ENCODE results near the gene KPTN. TPM values are rescaled to one million over a fixed set of nuclear protein-coding genes. Genes with fewer than 3 reads are reported as not detected.

Gene KPTN
- total RNA-seq, 1 experiment from 2014 or later: 23.8 TPM

DNA sequence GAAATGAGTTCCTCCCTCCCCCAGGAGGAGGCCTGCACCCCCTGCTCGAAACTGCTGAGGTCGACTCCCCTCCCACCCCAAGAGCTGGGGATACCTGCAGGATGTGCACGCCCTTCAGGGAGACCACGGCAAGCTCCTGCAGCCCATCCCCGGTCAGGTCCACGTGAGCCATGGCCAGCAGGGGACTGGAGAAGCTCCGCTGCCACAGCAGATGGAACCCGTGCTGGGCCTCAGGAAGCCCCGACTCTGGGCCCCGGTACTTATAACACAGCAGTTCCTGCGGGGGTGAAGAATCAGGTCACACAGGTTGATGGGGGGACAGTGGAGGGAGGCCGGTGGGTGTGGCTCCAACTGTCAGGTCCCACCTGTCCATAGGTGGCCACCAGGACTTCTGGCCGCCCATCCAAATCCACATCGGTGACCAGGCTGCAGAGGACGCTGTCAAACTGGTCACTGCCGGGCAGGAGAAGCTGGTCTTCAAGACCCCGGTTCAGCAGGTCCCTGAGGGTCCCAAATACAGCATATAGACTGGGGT is 7.5 kb downstream of the KPTN start:
- CTCF ChIA-PET: no interaction called here
- Histone ChIP-seq H3K36me3 (ENCODE audit: control insufficient read depth in 1 of 2, insufficient read depth in 2 of 2, low read length in 2 of 2) (no peaks in the 10 kb centered on the region), H3K4me3 (replicated peaks in 1 of 2; ENCODE audit: low read depth in 1 of 2, low read length in 2 of 2) (no peak overlapping the region), H2AFZ (ENCODE audit: low read depth, low read length, poor library complexity, severe bottlenecking) (no peak overlapping the region), H3K27me3 (ENCODE audit: insufficient read depth, low read length) (peaks cover 2% of the 10 kb centered on the region; the same call in 1 of the 2 replicates), H3K27ac (ENCODE audit: low read depth, low read length) (no peak overlapping the region), H3K4me2 (ENCODE audit: low read length) (no peak overlapping the region), H4K20me1 (ENCODE audit: insufficient read depth) (no peaks in the 10 kb centered on the region), H3K4me1 (ENCODE audit: control insufficient read depth in 1 of 2, insufficient read depth in 2 of 2, low read length in 2 of 2) (peaks cover 0 to 7% of the 10 kb centered on the region in 2 experiments; a peak in 3 of 4 replicates), H3K79me2 (ENCODE audit: insufficient read depth, low read length) (no peaks in the 10 kb centered on the region), H3K9me3 (ENCODE audit: control insufficient read depth in 1 of 2, insufficient read depth in 1 of 2, low read depth in 1 of 2, low read length in 2 of 2) (no peaks in the 10 kb centered on the region), H3K9ac (ENCODE audit: low read length) (no peak overlapping the region), H3K9me2 (ENCODE audit: insufficient read depth) (no peaks in the 10 kb centered on the region)
- DNase-seq (ENCODE audit: low read depth, low spot score) (no peak), ATAC-seq (no peak)
- no TSS peak for BruUV-seq (replicated peaks)
- intact Hi-C loops (cut with micrococcal nuclease): no loop called here
- TF ChIP-seq, protein P1, sequence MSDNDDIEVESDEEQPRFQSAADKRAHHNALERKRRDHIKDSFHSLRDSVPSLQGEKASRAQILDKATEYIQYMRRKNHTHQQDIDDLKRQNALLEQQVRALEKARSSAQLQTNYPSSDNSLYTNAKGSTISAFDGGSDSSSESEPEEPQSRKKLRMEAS (IDR thresholded peaks at IDR 0.05): no peak
- TF ChIP-seq ZNF274 (IDR thresholded peaks at IDR 0.05; ENCODE audit: low read depth, low read length) (no peak), RAD21 (IDR thresholded peaks at IDR 0.05; ENCODE audit: low read depth) (no peak), CEBPB (IDR thresholded peaks at IDR 0.05; ENCODE audit: low read depth) (no peak), POLR2AphosphoS5 (IDR thresholded peaks at IDR 0.05; ENCODE audit: low read depth, low read length) (no peak)
- RAD21 ChIA-PET (ENCODE audit: low non-redundant PET in 1 of 2, low total read pairs in 2 of 2, uncharacterized antibody in 2 of 2, unreplicated experiment in 2 of 2): interaction anchor here in 1 of 2 experiments (0.6 kb wide), 1 partner anchor 125 kb away, joined by 6 read pairs; no protein-coding TSS in a partner anchor
- POLR2A ChIA-PET: no interaction called here

DNA sequence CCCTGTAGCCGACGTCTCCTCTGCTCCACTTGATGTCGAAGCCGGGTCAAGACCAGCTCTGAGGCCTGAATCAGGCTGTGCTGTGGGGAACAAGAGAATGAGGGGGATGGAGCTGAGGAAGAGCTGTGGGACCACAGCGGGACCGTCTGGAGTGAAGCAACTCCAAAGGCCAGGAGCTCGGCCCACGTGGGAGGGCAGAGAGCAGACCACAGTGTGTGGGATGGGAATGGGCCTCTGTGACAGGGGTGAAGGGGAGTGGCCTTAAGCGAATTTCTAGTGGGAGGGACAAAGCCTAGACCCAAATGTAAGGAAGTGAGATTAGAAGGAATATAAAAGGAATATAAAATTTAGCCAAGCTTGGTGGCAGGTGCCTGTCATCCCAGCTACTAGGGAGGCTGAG is 8.6 kb downstream of the KPTN start:
- Histone ChIP-seq H3K27ac (ENCODE audit: low read depth, low read length) (no peak overlapping the region), H3K9me2 (ENCODE audit: insufficient read depth) (no peaks in the 10 kb centered on the region), H3K4me3 (replicated peaks in 1 of 2; ENCODE audit: low read depth in 1 of 2, low read length in 2 of 2) (no peak overlapping the region), H3K27me3 (ENCODE audit: insufficient read depth, low read length) (peaks cover 12% of the 10 kb centered on the region), H3K9me3 (ENCODE audit: control insufficient read depth in 1 of 2, insufficient read depth in 1 of 2, low read depth in 1 of 2, low read length in 2 of 2) (no peaks in the 10 kb centered on the region), H3K4me1 (ENCODE audit: control insufficient read depth in 1 of 2, insufficient read depth in 2 of 2, low read length in 2 of 2) (peaks cover 0 to 15% of the 10 kb centered on the region in 2 experiments; a peak in 3 of 4 replicates), H4K20me1 (ENCODE audit: insufficient read depth) (no peaks in the 10 kb centered on the region), H3K9ac (ENCODE audit: low read length) (no peak overlapping the region), H3K36me3 (ENCODE audit: control insufficient read depth in 1 of 2, insufficient read depth in 2 of 2, low read length in 2 of 2) (no peaks in the 10 kb centered on the region), H3K4me2 (ENCODE audit: low read length) (no peak overlapping the region), H2AFZ (ENCODE audit: low read depth, low read length, poor library complexity, severe bottlenecking) (no peak overlapping the region), H3K79me2 (ENCODE audit: insufficient read depth, low read length) (no peaks in the 10 kb centered on the region)
- DNase-seq (ENCODE audit: low read depth, low spot score) (no peak), ATAC-seq (no peak)
- RAD21 ChIA-PET (ENCODE audit: low non-redundant PET in 1 of 2, low total read pairs in 2 of 2, uncharacterized antibody in 2 of 2, unreplicated experiment in 2 of 2): no interaction called here
- intact Hi-C loops (cut with micrococcal nuclease): no loop called here
- POLR2A ChIA-PET: no interaction called here
- BruUV-seq (replicated peaks): no TSS peak
- CTCF ChIA-PET: no interaction called here
- TF ChIP-seq SIN3A (IDR thresholded peaks at IDR 0.05; ENCODE audit: low read depth): no peak
- TF ChIP-seq, protein P2, sequence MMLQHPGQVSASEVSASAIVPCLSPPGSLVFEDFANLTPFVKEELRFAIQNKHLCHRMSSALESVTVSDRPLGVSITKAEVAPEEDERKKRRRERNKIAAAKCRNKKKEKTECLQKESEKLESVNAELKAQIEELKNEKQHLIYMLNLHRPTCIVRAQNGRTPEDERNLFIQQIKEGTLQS (IDR thresholded peaks at IDR 0.05): no peak
- no peak for TF ChIP-seq POLR2A (IDR thresholded peaks at IDR 0.05; ENCODE audit: borderline replicate concordance, extremely low read depth, insufficient read depth, insufficient read length)
- TF ChIP-seq, protein P3, sequence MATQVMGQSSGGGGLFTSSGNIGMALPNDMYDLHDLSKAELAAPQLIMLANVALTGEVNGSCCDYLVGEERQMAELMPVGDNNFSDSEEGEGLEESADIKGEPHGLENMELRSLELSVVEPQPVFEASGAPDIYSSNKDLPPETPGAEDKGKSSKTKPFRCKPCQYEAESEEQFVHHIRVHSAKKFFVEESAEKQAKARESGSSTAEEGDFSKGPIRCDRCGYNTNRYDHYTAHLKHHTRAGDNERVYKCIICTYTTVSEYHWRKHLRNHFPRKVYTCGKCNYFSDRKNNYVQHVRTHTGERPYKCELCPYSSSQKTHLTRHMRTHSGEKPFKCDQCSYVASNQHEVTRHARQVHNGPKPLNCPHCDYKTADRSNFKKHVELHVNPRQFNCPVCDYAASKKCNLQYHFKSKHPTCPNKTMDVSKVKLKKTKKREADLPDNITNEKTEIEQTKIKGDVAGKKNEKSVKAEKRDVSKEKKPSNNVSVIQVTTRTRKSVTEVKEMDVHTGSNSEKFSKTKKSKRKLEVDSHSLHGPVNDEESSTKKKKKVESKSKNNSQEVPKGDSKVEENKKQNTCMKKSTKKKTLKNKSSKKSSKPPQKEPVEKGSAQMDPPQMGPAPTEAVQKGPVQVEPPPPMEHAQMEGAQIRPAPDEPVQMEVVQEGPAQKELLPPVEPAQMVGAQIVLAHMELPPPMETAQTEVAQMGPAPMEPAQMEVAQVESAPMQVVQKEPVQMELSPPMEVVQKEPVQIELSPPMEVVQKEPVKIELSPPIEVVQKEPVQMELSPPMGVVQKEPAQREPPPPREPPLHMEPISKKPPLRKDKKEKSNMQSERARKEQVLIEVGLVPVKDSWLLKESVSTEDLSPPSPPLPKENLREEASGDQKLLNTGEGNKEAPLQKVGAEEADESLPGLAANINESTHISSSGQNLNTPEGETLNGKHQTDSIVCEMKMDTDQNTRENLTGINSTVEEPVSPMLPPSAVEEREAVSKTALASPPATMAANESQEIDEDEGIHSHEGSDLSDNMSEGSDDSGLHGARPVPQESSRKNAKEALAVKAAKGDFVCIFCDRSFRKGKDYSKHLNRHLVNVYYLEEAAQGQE (IDR thresholded peaks at IDR 0.05; ENCODE audit: low read depth): no peak
- TF ChIP-seq POLR2AphosphoS5 (IDR thresholded peaks at IDR 0.05; ENCODE audit: low read depth, low read length): no peak
- no peak for TF ChIP-seq ZNF274 (IDR thresholded peaks at IDR 0.05; ENCODE audit: low read depth, low read length)
- TF ChIP-seq EZH2 (IDR thresholded peaks at IDR 0.05): no peak
- TF ChIP-seq RAD21 (IDR thresholded peaks at IDR 0.05; ENCODE audit: low read depth): no peak
- TF ChIP-seq CBX3 (IDR thresholded peaks at IDR 0.05; ENCODE audit: low read depth): no peak
- no peak for TF ChIP-seq EZH2phosphoT487 (IDR thresholded peaks at IDR 0.05; ENCODE audit: borderline replicate concordance)
- TF ChIP-seq ELF1 (IDR thresholded peaks at IDR 0.05; ENCODE audit: borderline replicate concordance, low read depth): no peak
- TF ChIP-seq, protein P4, sequence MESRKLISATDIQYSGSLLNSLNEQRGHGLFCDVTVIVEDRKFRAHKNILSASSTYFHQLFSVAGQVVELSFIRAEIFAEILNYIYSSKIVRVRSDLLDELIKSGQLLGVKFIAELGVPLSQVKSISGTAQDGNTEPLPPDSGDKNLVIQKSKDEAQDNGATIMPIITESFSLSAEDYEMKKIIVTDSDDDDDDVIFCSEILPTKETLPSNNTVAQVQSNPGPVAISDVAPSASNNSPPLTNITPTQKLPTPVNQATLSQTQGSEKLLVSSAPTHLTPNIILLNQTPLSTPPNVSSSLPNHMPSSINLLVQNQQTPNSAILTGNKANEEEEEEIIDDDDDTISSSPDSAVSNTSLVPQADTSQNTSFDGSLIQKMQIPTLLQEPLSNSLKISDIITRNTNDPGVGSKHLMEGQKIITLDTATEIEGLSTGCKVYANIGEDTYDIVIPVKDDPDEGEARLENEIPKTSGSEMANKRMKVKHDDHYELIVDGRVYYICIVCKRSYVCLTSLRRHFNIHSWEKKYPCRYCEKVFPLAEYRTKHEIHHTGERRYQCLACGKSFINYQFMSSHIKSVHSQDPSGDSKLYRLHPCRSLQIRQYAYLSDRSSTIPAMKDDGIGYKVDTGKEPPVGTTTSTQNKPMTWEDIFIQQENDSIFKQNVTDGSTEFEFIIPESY (IDR thresholded peaks at IDR 0.05; ENCODE audit: extremely low read depth, insufficient replicate concordance, low read length): no peak
- no peak for TF ChIP-seq SRF (IDR thresholded peaks at IDR 0.05; ENCODE audit: low read depth)
- TF ChIP-seq EGR1 (IDR thresholded peaks at IDR 0.05; ENCODE audit: low read depth): no peak

All from HCT116 (cell line).